HEK293 (cell line): Measurements from ENCODE around the gene TMEM181.

Experiments
- INSM2 ChIP-seq: fragments of 450-650 bp; formaldehyde crosslinking; IDR thresholded peaks from 2 replicates; pipeline ENCODE4 v1.5.1; 2016; ENCODE audit warnings: missing biosample characterization, missing genetic modification characterization
- KLF1 ChIP-seq: fragments of 450-650 bp; formaldehyde crosslinking; IDR thresholded peaks from 2 replicates; pipeline ENCODE4 v1.5.1; 2016; ENCODE audit warnings: missing biosample characterization, missing genetic modification characterization
- KLF10 ChIP-seq: fragments of 450-650 bp; IDR thresholded peaks from 2 replicates; pipeline ENCODE4 v1.5.1; 2018; ENCODE audit warnings: missing biosample characterization, mild to moderate bottlenecking, missing genetic modification characterization
- KLF8 ChIP-seq: fragments of 450-650 bp; formaldehyde crosslinking; IDR thresholded peaks from 2 replicates; pipeline ENCODE4 v1.5.1; 2016; ENCODE audit warnings: missing biosample characterization, missing genetic modification characterization
- OVOL3 ChIP-seq: fragments of 450-650 bp; formaldehyde crosslinking; IDR thresholded peaks from 2 replicates; pipeline ENCODE4 v1.5.1; 2016; ENCODE audit warnings: missing biosample characterization, missing genetic modification characterization
- SP3 ChIP-seq: fragments of 450-650 bp; formaldehyde crosslinking; IDR thresholded peaks from 2 replicates; pipeline ENCODE4 v1.5.1; 2016; ENCODE audit warnings: missing biosample characterization, missing genetic modification characterization
- SP7 ChIP-seq: fragments of 450-650 bp; formaldehyde crosslinking; IDR thresholded peaks from 2 replicates; pipeline ENCODE4 v1.5.1; 2016; ENCODE audit warnings: missing biosample characterization, missing genetic modification characterization
- ZNF10 ChIP-seq: fragments of 450-650 bp; formaldehyde crosslinking; IDR thresholded peaks from 2 replicates; pipeline ENCODE4 v1.5.1; 2017; ENCODE audit warnings: missing biosample characterization, missing genetic modification characterization
- ZNF133 ChIP-seq: fragments of 450-650 bp; formaldehyde crosslinking; IDR thresholded peaks from 2 replicates; pipeline ENCODE4 v1.5.1; 2016; ENCODE audit warnings: missing biosample characterization, missing genetic modification characterization
- ZNF175 ChIP-seq: fragments of 450-650 bp; formaldehyde crosslinking; IDR thresholded peaks from 2 replicates; pipeline ENCODE4 v1.5.1; 2016; ENCODE audit warnings: missing biosample characterization, missing genetic modification characterization
- ZNF19 ChIP-seq: fragments of 450-650 bp; formaldehyde crosslinking; IDR thresholded peaks from 2 replicates; pipeline ENCODE4; 2016; ENCODE audit warnings: missing biosample characterization, missing genetic modification characterization, low read depth
- ZNF2 ChIP-seq: fragments of 450-650 bp; formaldehyde crosslinking; IDR thresholded peaks from 2 replicates; pipeline ENCODE4 v1.5.1; 2016; ENCODE audit warnings: missing biosample characterization, missing genetic modification characterization
- ZNF202 ChIP-seq: fragments of 450-650 bp; formaldehyde crosslinking; IDR thresholded peaks from 2 replicates; pipeline ENCODE4 v1.5.1; 2016; ENCODE audit warnings: missing biosample characterization, missing genetic modification characterization, borderline replicate concordance
- ZNF223 ChIP-seq: fragments of 450-650 bp; formaldehyde crosslinking; IDR thresholded peaks from 2 replicates; pipeline ENCODE4 v1.5.1; 2016; ENCODE audit warnings: missing biosample characterization, missing genetic modification characterization
- ZNF274 ChIP-seq, 2 experiments: fragments of 200-500 bp in 1 of 2; fragments of 450-650 bp in 1 of 2; sonication (Bioruptor generic) in 1 of 2; formaldehyde crosslinking in 1 of 2; IDR thresholded peaks; 2 replicates each; pipeline versions ENCODE4 v1.5.1 to v1.6.1; 2014 to 2016; ENCODE audit warnings: borderline replicate concordance in 1 of 2, inconsistent platforms in 1 of 2, low read length in 1 of 2, missing biosample characterization in 1 of 2, missing genetic modification characterization in 1 of 2
- ZNF341 ChIP-seq: fragments of 450-650 bp; formaldehyde crosslinking; IDR thresholded peaks from 2 replicates; pipeline ENCODE4; 2016; ENCODE audit warnings: low read depth, missing biosample characterization, missing genetic modification characterization
- ZNF354C ChIP-seq: fragments of 450-650 bp; formaldehyde crosslinking; IDR thresholded peaks from 2 replicates; pipeline ENCODE4 v1.5.1; 2016; ENCODE audit warnings: missing biosample characterization, missing genetic modification characterization, low read depth, borderline replicate concordance
- ZNF48 ChIP-seq: fragments of 450-650 bp; formaldehyde crosslinking; IDR thresholded peaks from 2 replicates; pipeline ENCODE4 v1.5.1; 2016; ENCODE audit warnings: missing biosample characterization, missing genetic modification characterization
- ZNF513 ChIP-seq: fragments of 450-650 bp; IDR thresholded peaks from 2 replicates; pipeline ENCODE4 v1.5.1; 2018; ENCODE audit warnings: missing biosample characterization, missing genetic modification characterization
- ZNF561 ChIP-seq: fragments of 450-650 bp; IDR thresholded peaks from 2 replicates; pipeline ENCODE4 v1.5.1; 2018; ENCODE audit warnings: missing biosample characterization, missing genetic modification characterization, borderline replicate concordance
- ZNF623 ChIP-seq: fragments of 450-650 bp; formaldehyde crosslinking; IDR thresholded peaks from 2 replicates; pipeline ENCODE4 v1.5.1; 2016; ENCODE audit warnings: missing biosample characterization, missing genetic modification characterization
- ZNF660 ChIP-seq: fragments of 450-650 bp; IDR thresholded peaks from 2 replicates; pipeline ENCODE4 v1.5.1; 2018; ENCODE audit warnings: missing biosample characterization, mild to moderate bottlenecking, missing genetic modification characterization
- ZNF677 ChIP-seq: fragments of 450-650 bp; IDR thresholded peaks from 2 replicates; pipeline ENCODE4 v1.5.0; 2018; ENCODE audit warnings: missing biosample characterization, mild to moderate bottlenecking, missing genetic modification characterization, moderate library complexity
- ZNF777 ChIP-seq: fragments of 450-650 bp; formaldehyde crosslinking; IDR thresholded peaks from 2 replicates; pipeline ENCODE4 v1.5.1; 2017; ENCODE audit warnings: missing biosample characterization, missing genetic modification characterization, borderline replicate concordance
- ZSCAN16 ChIP-seq: fragments of 450-650 bp; formaldehyde crosslinking; IDR thresholded peaks from 2 replicates; pipeline ENCODE4 v1.5.1; 2016; ENCODE audit warnings: missing biosample characterization, missing genetic modification characterization
- ZSCAN23 ChIP-seq: fragments of 450-650 bp; formaldehyde crosslinking; IDR thresholded peaks from 2 replicates; pipeline ENCODE4 v1.5.1; 2016; ENCODE audit warnings: missing biosample characterization, missing genetic modification characterization
- TF ChIP-seq, protein P1 (sequence below): fragments of 450-650 bp; formaldehyde crosslinking; IDR thresholded peaks from 2 replicates; pipeline ENCODE4 v1.5.1; 2016; ENCODE audit warnings: missing biosample characterization, missing genetic modification characterization, low read depth
- TF ChIP-seq, protein P2 (sequence below): fragments of 450-650 bp; formaldehyde crosslinking; IDR thresholded peaks from 2 replicates; pipeline ENCODE4 v1.5.1; 2016; ENCODE audit warnings: missing biosample characterization, missing genetic modification characterization
- TF ChIP-seq, protein P3 (sequence below): fragments of 450-650 bp; formaldehyde crosslinking; IDR thresholded peaks from 2 replicates; pipeline ENCODE4 v1.5.1; 2016; ENCODE audit warnings: missing biosample characterization, missing genetic modification characterization
- TF ChIP-seq, protein P4 (sequence below): fragments of 450-650 bp; formaldehyde crosslinking; IDR thresholded peaks from 2 replicates; pipeline ENCODE4 v1.5.1; 2017; ENCODE audit warnings: missing biosample characterization, missing genetic modification characterization

Gene TMEM181

DNA sequence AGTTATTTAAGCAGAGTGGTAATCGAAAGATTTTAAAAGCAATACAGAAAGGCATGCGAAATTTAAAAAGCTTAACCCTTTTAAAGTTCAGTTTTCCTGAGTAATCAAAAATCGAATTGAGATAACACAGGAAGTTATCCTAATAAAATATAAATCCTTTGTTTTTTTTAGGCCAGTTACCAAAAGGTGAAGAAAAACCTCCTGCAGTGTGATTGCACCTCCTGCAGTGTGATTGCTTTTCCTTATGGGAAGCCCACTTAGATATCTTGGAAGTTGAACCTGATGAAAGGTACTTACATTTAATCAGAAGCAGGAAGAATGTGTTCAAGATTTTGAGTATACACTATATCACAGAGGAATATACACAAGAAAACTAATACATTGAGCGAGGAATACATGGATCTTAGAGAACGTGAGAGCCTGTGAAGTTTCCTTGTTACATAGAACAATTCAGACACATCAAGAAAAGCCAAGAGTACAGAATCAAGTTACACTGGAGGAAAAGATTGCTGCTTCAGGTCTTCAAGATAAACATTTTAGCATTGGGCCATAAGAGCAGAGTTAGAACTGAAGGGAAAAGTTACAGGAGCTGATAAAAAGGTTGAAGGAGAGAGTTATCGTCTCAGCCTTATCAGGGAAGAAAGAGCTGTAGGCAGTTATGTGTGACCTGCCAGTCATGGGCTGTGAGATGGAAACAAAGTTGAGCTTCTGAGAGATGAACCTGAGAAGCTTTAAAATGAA lies 7.7 kb upstream of the TMEM181 start (continued):
- TF ChIP-seq INSM2 (tag by site-specific recombination) = no peak
- TF ChIP-seq ZNF561 (tag by site-specific recombination) = no peak
- no peak for TF ChIP-seq OVOL3 (tag by site-specific recombination)
- TF ChIP-seq ZNF10 = peak; percentile 38; the same call in 1 of the 2 replicates
- TF ChIP-seq ZNF354C = no peak
- TF ChIP-seq ZNF274 (IDR thresholded peaks at IDR 0.05; ENCODE audit: low read length) = no peak
- TF ChIP-seq ZNF274 (tag by site-specific recombination; IDR thresholded peaks at IDR 0.05; ENCODE audit: borderline replicate concordance) = no peak
- no peak for TF ChIP-seq ZNF513 (tag by site-specific recombination)
- TF ChIP-seq ZNF623 = no peak
- 0 out of 2 replicates have a peak, but pooled peaks have one; percentile 45 for TF ChIP-seq ZNF660 (tag by site-specific recombination)
- TF ChIP-seq ZSCAN16 (tag by site-specific recombination) = no peak
- TF ChIP-seq, protein P1, sequence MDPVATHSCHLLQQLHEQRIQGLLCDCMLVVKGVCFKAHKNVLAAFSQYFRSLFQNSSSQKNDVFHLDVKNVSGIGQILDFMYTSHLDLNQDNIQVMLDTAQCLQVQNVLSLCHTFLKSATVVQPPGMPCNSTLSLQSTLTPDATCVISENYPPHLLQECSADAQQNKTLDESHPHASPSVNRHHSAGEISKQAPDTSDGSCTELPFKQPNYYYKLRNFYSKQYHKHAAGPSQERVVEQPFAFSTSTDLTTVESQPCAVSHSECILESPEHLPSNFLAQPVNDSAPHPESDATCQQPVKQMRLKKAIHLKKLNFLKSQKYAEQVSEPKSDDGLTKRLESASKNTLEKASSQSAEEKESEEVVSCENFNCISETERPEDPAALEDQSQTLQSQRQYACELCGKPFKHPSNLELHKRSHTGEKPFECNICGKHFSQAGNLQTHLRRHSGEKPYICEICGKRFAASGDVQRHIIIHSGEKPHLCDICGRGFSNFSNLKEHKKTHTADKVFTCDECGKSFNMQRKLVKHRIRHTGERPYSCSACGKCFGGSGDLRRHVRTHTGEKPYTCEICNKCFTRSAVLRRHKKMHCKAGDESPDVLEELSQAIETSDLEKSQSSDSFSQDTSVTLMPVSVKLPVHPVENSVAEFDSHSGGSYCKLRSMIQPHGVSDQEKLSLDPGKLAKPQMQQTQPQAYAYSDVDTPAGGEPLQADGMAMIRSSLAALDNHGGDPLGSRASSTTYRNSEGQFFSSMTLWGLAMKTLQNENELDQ (tag by site-specific recombination) = no peak
- no peak for TF ChIP-seq ZNF175 (tag by site-specific recombination)
- no peak for TF ChIP-seq KLF1 (tag by site-specific recombination)
- TF ChIP-seq, protein P2, sequence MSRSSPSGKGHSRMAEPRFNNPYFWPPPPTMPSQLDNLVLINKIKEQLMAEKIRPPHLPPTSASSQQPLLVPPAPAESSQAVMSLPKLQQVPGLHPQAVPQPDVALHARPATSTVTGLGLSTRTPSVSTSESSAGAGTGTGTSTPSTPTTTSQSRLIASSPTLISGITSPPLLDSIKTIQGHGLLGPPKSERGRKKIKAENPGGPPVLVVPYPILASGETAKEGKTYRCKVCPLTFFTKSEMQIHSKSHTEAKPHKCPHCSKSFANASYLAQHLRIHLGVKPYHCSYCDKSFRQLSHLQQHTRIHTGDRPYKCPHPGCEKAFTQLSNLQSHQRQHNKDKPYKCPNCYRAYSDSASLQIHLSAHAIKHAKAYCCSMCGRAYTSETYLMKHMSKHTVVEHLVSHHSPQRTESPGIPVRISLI (tag by site-specific recombination) = no peak
- TF ChIP-seq ZNF202 (tag by site-specific recombination) = no peak
- TF ChIP-seq ZNF777 = no peak
- TF ChIP-seq, protein P3, sequence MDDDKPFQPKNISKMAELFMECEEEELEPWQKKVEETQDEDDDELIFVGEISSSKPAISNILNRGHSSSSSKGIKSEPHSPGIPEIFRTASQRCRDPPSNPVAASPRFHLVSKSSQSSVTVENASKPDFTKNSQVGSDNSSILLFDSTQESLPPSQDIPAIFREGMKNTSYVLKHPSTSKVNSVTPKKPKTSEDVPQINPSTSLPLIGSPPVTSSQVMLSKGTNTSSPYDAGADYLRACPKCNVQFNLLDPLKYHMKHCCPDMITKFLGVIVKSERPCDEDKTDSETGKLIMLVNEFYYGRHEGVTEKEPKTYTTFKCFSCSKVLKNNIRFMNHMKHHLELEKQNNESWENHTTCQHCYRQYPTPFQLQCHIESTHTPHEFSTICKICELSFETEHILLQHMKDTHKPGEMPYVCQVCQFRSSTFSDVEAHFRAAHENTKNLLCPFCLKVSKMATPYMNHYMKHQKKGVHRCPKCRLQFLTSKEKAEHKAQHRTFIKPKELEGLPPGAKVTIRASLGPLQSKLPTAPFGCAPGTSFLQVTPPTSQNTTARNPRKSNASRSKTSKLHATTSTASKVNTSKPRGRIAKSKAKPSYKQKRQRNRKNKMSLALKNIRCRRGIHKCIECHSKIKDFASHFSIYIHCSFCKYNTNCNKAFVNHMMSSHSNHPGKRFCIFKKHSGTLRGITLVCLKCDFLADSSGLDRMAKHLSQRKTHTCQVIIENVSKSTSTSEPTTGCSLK (tag by site-specific recombination) = no peak
- TF ChIP-seq ZNF48 (tag by site-specific recombination) = no peak
- no peak for TF ChIP-seq KLF10 (tag by site-specific recombination)
- TF ChIP-seq KLF8 (tag by site-specific recombination) = no peak
- TF ChIP-seq SP7 = no peak
- TF ChIP-seq ZSCAN23 (tag by site-specific recombination) = no peak
- no peak for TF ChIP-seq SP3
- no peak for TF ChIP-seq ZNF341 (tag by site-specific recombination)
- TF ChIP-seq ZNF133 = no peak
- no peak for TF ChIP-seq ZNF19 (tag by site-specific recombination)
- no peak for TF ChIP-seq ZNF223 (tag by site-specific recombination)
- TF ChIP-seq, protein P4, sequence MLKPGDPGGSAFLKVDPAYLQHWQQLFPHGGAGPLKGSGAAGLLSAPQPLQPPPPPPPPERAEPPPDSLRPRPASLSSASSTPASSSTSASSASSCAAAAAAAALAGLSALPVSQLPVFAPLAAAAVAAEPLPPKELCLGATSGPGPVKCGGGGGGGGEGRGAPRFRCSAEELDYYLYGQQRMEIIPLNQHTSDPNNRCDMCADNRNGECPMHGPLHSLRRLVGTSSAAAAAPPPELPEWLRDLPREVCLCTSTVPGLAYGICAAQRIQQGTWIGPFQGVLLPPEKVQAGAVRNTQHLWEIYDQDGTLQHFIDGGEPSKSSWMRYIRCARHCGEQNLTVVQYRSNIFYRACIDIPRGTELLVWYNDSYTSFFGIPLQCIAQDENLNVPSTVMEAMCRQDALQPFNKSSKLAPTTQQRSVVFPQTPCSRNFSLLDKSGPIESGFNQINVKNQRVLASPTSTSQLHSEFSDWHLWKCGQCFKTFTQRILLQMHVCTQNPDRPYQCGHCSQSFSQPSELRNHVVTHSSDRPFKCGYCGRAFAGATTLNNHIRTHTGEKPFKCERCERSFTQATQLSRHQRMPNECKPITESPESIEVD (tag by site-specific recombination) = peak; percentile 93
- TF ChIP-seq ZNF2 (tag by site-specific recombination) = no peak
- no peak for TF ChIP-seq ZNF677 (tag by site-specific recombination)
